ENCODE data around the gene SEMA4D.

DNA sequence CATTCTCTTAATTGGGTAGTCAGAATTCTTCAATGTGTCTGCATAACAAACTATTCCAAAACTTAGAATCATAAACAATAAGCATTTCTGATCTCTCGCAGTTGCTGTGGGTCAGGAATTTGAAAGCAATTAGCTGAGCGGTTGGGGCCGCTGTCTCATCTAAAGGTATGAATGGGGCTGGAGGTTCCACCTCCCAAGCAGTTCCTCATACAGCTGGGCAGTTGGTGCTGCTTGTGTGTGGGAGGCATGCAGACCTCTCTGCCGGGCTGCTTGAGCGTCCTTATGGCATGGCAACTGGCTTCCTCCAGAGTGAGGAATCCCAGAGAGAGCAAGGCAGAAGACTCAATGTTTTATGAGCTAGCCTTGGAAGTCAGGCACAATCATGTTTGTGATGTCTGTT, 30.2 kb upstream of the SEMA4D start:
- TF ChIP-seq, protein P1, sequence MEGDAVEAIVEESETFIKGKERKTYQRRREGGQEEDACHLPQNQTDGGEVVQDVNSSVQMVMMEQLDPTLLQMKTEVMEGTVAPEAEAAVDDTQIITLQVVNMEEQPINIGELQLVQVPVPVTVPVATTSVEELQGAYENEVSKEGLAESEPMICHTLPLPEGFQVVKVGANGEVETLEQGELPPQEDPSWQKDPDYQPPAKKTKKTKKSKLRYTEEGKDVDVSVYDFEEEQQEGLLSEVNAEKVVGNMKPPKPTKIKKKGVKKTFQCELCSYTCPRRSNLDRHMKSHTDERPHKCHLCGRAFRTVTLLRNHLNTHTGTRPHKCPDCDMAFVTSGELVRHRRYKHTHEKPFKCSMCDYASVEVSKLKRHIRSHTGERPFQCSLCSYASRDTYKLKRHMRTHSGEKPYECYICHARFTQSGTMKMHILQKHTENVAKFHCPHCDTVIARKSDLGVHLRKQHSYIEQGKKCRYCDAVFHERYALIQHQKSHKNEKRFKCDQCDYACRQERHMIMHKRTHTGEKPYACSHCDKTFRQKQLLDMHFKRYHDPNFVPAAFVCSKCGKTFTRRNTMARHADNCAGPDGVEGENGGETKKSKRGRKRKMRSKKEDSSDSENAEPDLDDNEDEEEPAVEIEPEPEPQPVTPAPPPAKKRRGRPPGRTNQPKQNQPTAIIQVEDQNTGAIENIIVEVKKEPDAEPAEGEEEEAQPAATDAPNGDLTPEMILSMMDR (IDR thresholded peaks at IDR 0.05): no peak
- no peak for TF ChIP-seq POLR2A (IDR thresholded peaks at IDR 0.05)
